Mucosa of stomach (tissue), 1 donor: ENCODE data around the gene RFX4.

Experiments
- H3K27me3 ChIP-seq: one replicate; pipeline ENCODE4 v1.7.0; 2013; ENCODE audit warnings: mild to moderate bottlenecking, low read length; ENCODE audit not compliant: control insufficient read depth, insufficient read depth
- H3K36me3 ChIP-seq: one replicate; pipeline ENCODE4 v1.7.0; 2013; ENCODE audit warnings: low read length; ENCODE audit not compliant: control insufficient read depth, insufficient read depth
- H3K4me1 ChIP-seq: one replicate; pipeline ENCODE4 v1.7.0; 2013; ENCODE audit warnings: mild to moderate bottlenecking, low read length; ENCODE audit not compliant: control insufficient read depth, insufficient read depth
- H3K4me3 ChIP-seq: one replicate; pipeline ENCODE4 v1.7.0; 2013; ENCODE audit warnings: low read length
- H3K9ac ChIP-seq: one replicate; pipeline ENCODE4 v1.7.0; 2013; ENCODE audit warnings: mild to moderate bottlenecking, low read length, moderate library complexity
- H3K9me3 ChIP-seq: one replicate; pipeline ENCODE4 v1.7.0; 2013; ENCODE audit warnings: mild to moderate bottlenecking, low read length, moderate library complexity; ENCODE audit not compliant: control insufficient read depth
- donor health status: Pancreatic carcinoma.

The RFX4 gene

GRCh38 chr12:106745181-106745745 lies 162.5 kb downstream of the RFX4 start:
- no peak overlapping the region for H3K4me3 ChIP-seq
- no peaks in the 10 kb centered on the region for H3K36me3 ChIP-seq
- no peak overlapping the region for H3K9ac ChIP-seq
- H3K4me1 ChIP-seq: no peaks in the 10 kb centered on the region
- no peaks in the 10 kb centered on the region for H3K27me3 ChIP-seq
- no peaks in the 10 kb centered on the region for H3K9me3 ChIP-seq

- H3K27me3 ChIP-seq: no peaks in the 10 kb centered on the region
- no peak overlapping the region for H3K9ac ChIP-seq
- no peaks in the 10 kb centered on the region for H3K9me3 ChIP-seq
- no peaks in the 10 kb centered on the region for H3K4me1 ChIP-seq
- no peaks in the 10 kb centered on the region for H3K36me3 ChIP-seq
- no peak overlapping the region for H3K4me3 ChIP-seq
These were observed 165.2 kb downstream of the RFX4 start for GRCh38 chr12:106747973-106748436.

GRCh38 chr12:106750524-106750923 lies 167.7 kb downstream of the RFX4 start:
- Histone ChIP-seq H3K27me3 (no peaks in the 10 kb centered on the region), H3K36me3 (no peaks in the 10 kb centered on the region), H3K4me3 (no peak overlapping the region), H3K4me1 (no peaks in the 10 kb centered on the region), H3K9me3 (no peaks in the 10 kb centered on the region), H3K9ac (no peak overlapping the region)

- Histone ChIP-seq H3K9ac (no peak overlapping the region), H3K4me3 (no peak overlapping the region), H3K9me3 (no peaks in the 10 kb centered on the region), H3K36me3 (no peaks in the 10 kb centered on the region), H3K27me3 (no peaks in the 10 kb centered on the region), H3K4me1 (no peaks in the 10 kb centered on the region)
These were observed 170.7 kb downstream of the RFX4 start for GRCh38 chr12:106753526-106753925.

GRCh38 chr12:106754331-106754730 lies 171.5 kb downstream of the RFX4 start:
- Histone ChIP-seq H3K4me1 (no peaks in the 10 kb centered on the region), H3K27me3 (no peaks in the 10 kb centered on the region), H3K36me3 (no peaks in the 10 kb centered on the region), H3K9ac (no peak overlapping the region), H3K4me3 (no peak overlapping the region), H3K9me3 (no peaks in the 10 kb centered on the region)

- H3K9me3 ChIP-seq: no peaks in the 10 kb centered on the region
- no peaks in the 10 kb centered on the region for H3K4me1 ChIP-seq
- H3K27me3 ChIP-seq: no peaks in the 10 kb centered on the region
- H3K36me3 ChIP-seq: no peaks in the 10 kb centered on the region
- no peak overlapping the region for H3K4me3 ChIP-seq
- H3K9ac ChIP-seq: no peak overlapping the region
These were observed 175.0 kb downstream of the RFX4 start for GRCh38 chr12:106757623-106758348.

- no peak overlapping the region for H3K9ac ChIP-seq
These were observed 175.7 kb downstream of the RFX4 start for GRCh38 chr12:106758349-106759110.

GRCh38 chr12:106759526-106760183 lies 176.9 kb downstream of the RFX4 start:
- Histone ChIP-seq H3K4me1 (no peaks in the 10 kb centered on the region), H3K4me3 (no peak overlapping the region), H3K9me3 (no peaks in the 10 kb centered on the region), H3K9ac (no peak overlapping the region), H3K27me3 (no peaks in the 10 kb centered on the region), H3K36me3 (no peaks in the 10 kb centered on the region)

More at GRCh38 chr12:106758349-106759110, 175.7 kb downstream of the RFX4 start:
- Histone ChIP-seq H3K4me1 (no peaks in the 10 kb centered on the region), H3K4me3 (no peak overlapping the region), H3K9me3 (no peaks in the 10 kb centered on the region), H3K27me3 (no peaks in the 10 kb centered on the region), H3K36me3 (no peaks in the 10 kb centered on the region)

GRCh38 chr12:106760184-106760531 lies 177.4 kb downstream of the RFX4 start:
- no peak overlapping the region for H3K9ac ChIP-seq
- no peaks in the 10 kb centered on the region for H3K9me3 ChIP-seq
- H3K36me3 ChIP-seq: no peaks in the 10 kb centered on the region
- no peaks in the 10 kb centered on the region for H3K4me1 ChIP-seq
- no peak overlapping the region for H3K4me3 ChIP-seq
- no peaks in the 10 kb centered on the region for H3K27me3 ChIP-seq

GRCh38 chr12:106764220-106764619 lies 181.4 kb downstream of the RFX4 start:
- no peaks in the 10 kb centered on the region for H3K4me1 ChIP-seq
- H3K36me3 ChIP-seq: no peaks in the 10 kb centered on the region
- no peaks in the 10 kb centered on the region for H3K9me3 ChIP-seq
- H3K27me3 ChIP-seq: peaks cover 5% of the 10 kb centered on the region
- H3K9ac ChIP-seq: no peak overlapping the region
- no peak overlapping the region for H3K4me3 ChIP-seq

- Histone ChIP-seq H3K36me3 (no peaks in the 10 kb centered on the region), H3K4me1 (no peaks in the 10 kb centered on the region), H3K9me3 (no peaks in the 10 kb centered on the region), H3K9ac (no peak overlapping the region), H3K4me3 (no peak overlapping the region), H3K27me3 (peaks cover 5% of the 10 kb centered on the region)
These were observed 181.9 kb downstream of the RFX4 start for GRCh38 chr12:106764738-106765137.

GRCh38 chr12:106766393-106766826 lies 183.6 kb downstream of the RFX4 start:
- Histone ChIP-seq H3K36me3 (no peaks in the 10 kb centered on the region), H3K27me3 (peaks cover 5% of the 10 kb centered on the region), H3K4me3 (no peak overlapping the region), H3K4me1 (no peaks in the 10 kb centered on the region), H3K9ac (no peak overlapping the region), H3K9me3 (no peaks in the 10 kb centered on the region)
